HCT116 (cell line): Measurements from ENCODE around the gene CES4A. TPM values are rescaled to one million over a fixed set of nuclear protein-coding genes. Genes with fewer than 3 reads are reported as not detected.

Experiments
- ATAC-seq: fragments of 200-7000 bp; cut with Tn5 transposase; 2 replicates; pipeline ENCODE4 v1.9.1; 2020; ENCODE audit warnings: mild to moderate bottlenecking, moderate library complexity
- BruUV-seq: library from RNA; stranded (reverse); fragments of 400-500 nt; replicated peaks from 2 replicates; lab custom pipeline; 2021; lab: Mats Ljungman, UMichigan
- CTCF ChIA-PET: fragments of 300-600 bp; sonication (Branson Sonifier 250); formaldehyde crosslinking; loops from one replicate; lab custom pipeline; 2021; ENCODE audit warnings: antibody characterized with exemption; lab: Charles Lee
- POLR2A ChIA-PET: fragments of 300-600, 350-600 bp; sonication (Branson Sonifier 250); formaldehyde crosslinking; loops from one replicate; lab custom pipeline; 2021; ENCODE audit warnings: antibody characterized with exemption; lab: Charles Lee
- RAD21 ChIA-PET, 2 experiments: fragments of 300-600 bp; sonication (Branson Sonifier 250); formaldehyde crosslinking; loops; one replicate each; lab custom pipeline; 2023; ENCODE audit warnings: low total read pairs in 2 of 2; ENCODE audit not compliant: uncharacterized antibody in 2 of 2, unreplicated experiment in 2 of 2, low non-redundant PET in 1 of 2; lab: Charles Lee
- DNase-seq: peaks from one replicate; pipeline ENCODE4 v3.0.0-alpha.2; 2010; ENCODE audit warnings: low read depth, low spot score
- H2AFZ ChIP-seq: fragments of 200-600 bp; shearing (Covaris generic), sonication (generic); 2 replicates; pipeline ENCODE4 v1.6.1; 2017; ENCODE audit warnings: low read depth, mixed run types, mixed read lengths, antibody characterized with exemption, low read length; ENCODE audit not compliant: poor library complexity, severe bottlenecking
- H3K27ac ChIP-seq: 2 replicates; pipeline ENCODE4 v1.5.1; 2012; ENCODE audit warnings: low read depth, low read length
- H3K27me3 ChIP-seq: fragments of 200-600 bp; sonication (generic); 2 replicates; pipeline ENCODE4 v1.6.1; 2016; ENCODE audit warnings: mixed run types, low read length, mixed read lengths; ENCODE audit not compliant: insufficient read depth
- H3K36me3 ChIP-seq, 2 experiments: fragments of 200-500 bp in 1 of 2; fragments of 200-600 bp in 1 of 2; sonication (Bioruptor generic) in 1 of 2; sonication (generic) in 1 of 2; 2 replicates each; pipeline versions ENCODE4 v1.5.1 to v1.6.1; 2014 to 2016; ENCODE audit warnings: low read length in 2 of 2, inconsistent platforms in 1 of 2, mixed read lengths in 1 of 2, mixed run types in 1 of 2; ENCODE audit not compliant: insufficient read depth in 2 of 2, control insufficient read depth in 1 of 2
- H3K4me1 ChIP-seq, 2 experiments: fragments of 200-600 bp in 1 of 2; sonication (generic) in 1 of 2; 2 replicates each; pipeline versions ENCODE4 v1.5.1 to v1.6.1; 2012 to 2017; ENCODE audit warnings: low read length in 2 of 2, inconsistent platforms in 1 of 2, mild to moderate bottlenecking in 1 of 2, mixed read lengths in 1 of 2, mixed run types in 1 of 2, moderate library complexity in 1 of 2; ENCODE audit not compliant: insufficient read depth in 2 of 2, control insufficient read depth in 1 of 2
- H3K4me2 ChIP-seq: fragments of 200-600 bp; sonication (generic); 2 replicates; pipeline ENCODE4 v1.6.1; 2017; ENCODE audit warnings: mixed run types, low read length, mixed read lengths
- H3K4me3 ChIP-seq, 2 experiments: fragments of 200-600 bp in 1 of 2; sonication (generic) in 1 of 2; replicated peaks in 1 of 2; 2 replicates each; pipeline ENCODE4 v1.5.1; 2011 to 2016; ENCODE audit warnings: low read length in 2 of 2, control low read depth in 1 of 2, low read depth in 1 of 2, mild to moderate bottlenecking in 1 of 2, mixed read lengths in 1 of 2, mixed run types in 1 of 2
- H3K79me2 ChIP-seq: fragments of 200-600 bp; sonication (generic); 2 replicates; pipeline ENCODE4 v1.6.1; 2017; ENCODE audit warnings: mild to moderate bottlenecking, mixed run types, low read length, moderate library complexity, mixed read lengths; ENCODE audit not compliant: insufficient read depth
- H3K9ac ChIP-seq: fragments of 200-600 bp; sonication (generic); 2 replicates; pipeline ENCODE4 v1.6.1; 2016; ENCODE audit warnings: low read length, mixed read lengths
- H3K9me2 ChIP-seq: fragments of 200-600 bp; sonication (generic), shearing (Covaris generic); 2 replicates; pipeline ENCODE4 v1.6.1; 2017; ENCODE audit warnings: mixed run types, mild to moderate bottlenecking, moderate library complexity; ENCODE audit not compliant: insufficient read depth
- H3K9me3 ChIP-seq, 2 experiments: fragments of 200-500 bp in 1 of 2; fragments of 200-600 bp in 1 of 2; sonication (Bioruptor generic) in 1 of 2; sonication (generic) in 1 of 2; 2 replicates each; pipeline ENCODE4 v1.6.1; 2014 to 2017; ENCODE audit warnings: low read length in 2 of 2, mixed read lengths in 2 of 2, inconsistent platforms in 1 of 2, low read depth in 1 of 2, mild to moderate bottlenecking in 1 of 2, mixed run types in 1 of 2, moderate library complexity in 1 of 2; ENCODE audit not compliant: control insufficient read depth in 1 of 2, insufficient read depth in 1 of 2
- H4K20me1 ChIP-seq: fragments of 200-600 bp; sonication (generic), shearing (Covaris generic); 2 replicates; pipeline ENCODE4 v1.6.1; 2017; ENCODE audit warnings: mixed run types, mild to moderate bottlenecking, moderate library complexity; ENCODE audit not compliant: insufficient read depth
- CBX3 ChIP-seq: IDR thresholded peaks from 2 replicates; pipeline ENCODE4 v1.6.1; 2012; ENCODE audit warnings: low read depth
- CEBPB ChIP-seq: IDR thresholded peaks from 2 replicates; pipeline ENCODE4 v1.6.1; 2012; ENCODE audit warnings: low read depth
- EGR1 ChIP-seq: IDR thresholded peaks from 2 replicates; pipeline ENCODE4 v1.6.1; 2012; ENCODE audit warnings: low read depth
- ELF1 ChIP-seq: IDR thresholded peaks from 2 replicates; pipeline ENCODE4 v1.6.1; 2012; ENCODE audit warnings: low read depth, borderline replicate concordance
- EZH2 ChIP-seq: fragments of 200-600 bp; sonication (generic); IDR thresholded peaks from 2 replicates; pipeline ENCODE4 v1.6.1; 2017; ENCODE audit warnings: antibody characterized with exemption, mixed run types
- JUND ChIP-seq: IDR thresholded peaks from 2 replicates; pipeline ENCODE4 v1.6.1; 2012
- POLR2A ChIP-seq: IDR thresholded peaks from 2 replicates; pipeline ENCODE4 v1.7.0; 2011; ENCODE audit warnings: borderline replicate concordance; ENCODE audit not compliant: insufficient read depth, insufficient read length; ENCODE audit errors: extremely low read depth
- RAD21 ChIP-seq: IDR thresholded peaks from 2 replicates; pipeline ENCODE4 v1.6.1; 2012; ENCODE audit warnings: low read depth, mild to moderate bottlenecking
- SIN3A ChIP-seq: IDR thresholded peaks from 2 replicates; pipeline ENCODE4 v1.6.1; 2012; ENCODE audit warnings: low read depth
- SP1 ChIP-seq: IDR thresholded peaks from 2 replicates; pipeline ENCODE4 v1.6.1; 2012; ENCODE audit warnings: low read depth
- SRF ChIP-seq: IDR thresholded peaks from 2 replicates; pipeline ENCODE4 v1.6.1; 2012; ENCODE audit warnings: low read depth
- TCF7L2 ChIP-seq: IDR thresholded peaks from 2 replicates; pipeline ENCODE4 v1.7.0; 2011; ENCODE audit warnings: borderline replicate concordance, inconsistent platforms; ENCODE audit not compliant: insufficient read depth, insufficient read length; ENCODE audit errors: extremely low read depth
- YY1 ChIP-seq: IDR thresholded peaks from 2 replicates; pipeline ENCODE4 v1.6.1; 2011; ENCODE audit warnings: low read length, low read depth, moderate library complexity, mild to moderate bottlenecking; ENCODE audit not compliant: insufficient replicate concordance; ENCODE audit errors: extremely low read depth
- ZFX ChIP-seq: fragments of 450-650 bp; IDR thresholded peaks from 2 replicates; pipeline ENCODE4 v1.6.1; 2017
- ZNF274 ChIP-seq: fragments of 200-500 bp; sonication (Bioruptor generic); IDR thresholded peaks from 2 replicates; pipeline ENCODE4 v1.6.1; 2014; ENCODE audit warnings: mild to moderate bottlenecking, low read depth, low read length, inconsistent platforms
- intact Hi-C: fragments of 100-400 bp; cut with micrococcal nuclease; formaldehyde crosslinking; loops from 2 replicates; pipeline ENCODE4 v1.10.0; 2022
- total RNA-seq: library from RNA; stranded (reverse); gene quantifications from one replicate; pipeline ENCODE4 v1.2.1, GENCODE V29; 2021; ENCODE audit not compliant: unreplicated experiment
- TF ChIP-seq, protein P1 (sequence below): IDR thresholded peaks from 2 replicates; pipeline ENCODE4 v1.6.1; 2011; ENCODE audit warnings: mild to moderate bottlenecking, low read length, moderate library complexity; ENCODE audit not compliant: insufficient replicate concordance; ENCODE audit errors: extremely low read depth
- TF ChIP-seq, protein P2 (sequence below): IDR thresholded peaks from 2 replicates; pipeline ENCODE4 v1.6.1; 2012
- TF ChIP-seq, protein P3 (sequence below), 3 experiments: fragments of 200-600 bp in 1 of 3; sonication (generic) in 1 of 3; IDR thresholded peaks in 2 of 3; conservative IDR thresholded peaks in 1 of 3; 2 replicates each; pipeline ENCODE4 v1.5.1; 2012 to 2017; ENCODE audit warnings: low read depth in 2 of 3, low read length in 2 of 3, antibody characterized with exemption in 1 of 3, borderline replicate concordance in 1 of 3, control low read depth in 1 of 3, mild to moderate bottlenecking in 1 of 3, mixed read lengths in 1 of 3, mixed run types in 1 of 3, moderate library complexity in 1 of 3; ENCODE audit not compliant: insufficient read depth in 1 of 3
- TF ChIP-seq, protein P4 (sequence below): IDR thresholded peaks from 2 replicates; pipeline ENCODE4 v1.6.1; 2012; ENCODE audit warnings: low read depth
- TF ChIP-seq, protein P5 (sequence below): IDR thresholded peaks from 2 replicates; pipeline ENCODE4 v1.6.1; 2012

CES4A gene
- total RNA-seq, 1 experiment from 2014 or later = not detected

DNA sequence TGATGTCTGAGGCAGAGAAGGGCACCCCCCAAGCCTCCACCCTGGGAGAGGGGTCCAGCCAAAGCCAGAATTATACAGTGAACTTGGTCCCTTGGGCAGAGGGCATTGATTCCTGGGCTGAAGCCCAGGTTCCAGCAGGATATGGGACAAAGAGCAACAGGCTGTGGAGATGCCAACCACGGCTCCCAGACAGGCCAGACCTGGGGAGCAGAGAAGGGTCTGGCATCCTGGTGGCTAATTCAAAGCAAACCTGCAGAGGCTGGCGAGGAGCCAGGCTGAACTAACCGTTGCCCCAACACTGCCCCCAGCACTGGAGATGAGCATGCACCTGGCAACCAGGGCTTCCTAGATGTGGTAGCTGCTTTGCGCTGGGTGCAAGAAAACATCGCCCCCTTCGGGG is 24.3 kb upstream of the CES4A start:
- ChIA-PET CTCF (no interaction called here), RAD21 (no interaction called here), POLR2A (no interaction called here)
- DNase-seq (no peak), ATAC-seq (no peak)
- H3K9me2 ChIP-seq = no peaks in the 10 kb centered on the region
- BruUV-seq = no TSS peak
- H3K27ac ChIP-seq = no peak overlapping the region
- H3K27me3 ChIP-seq = no peaks in the 10 kb centered on the region
- TF ChIP-seq CBX3 (no peak), TCF7L2 (no peak), YY1 (no peak), CEBPB (no peak), SIN3A (no peak), ELF1 (no peak), EGR1 (no peak), JUND (no peak), RAD21 (no peak), ZFX (no peak), SP1 (no peak), POLR2A (no peak), ZNF274 (no peak), SRF (no peak), EZH2 (no peak)
- TF ChIP-seq, protein P1, sequence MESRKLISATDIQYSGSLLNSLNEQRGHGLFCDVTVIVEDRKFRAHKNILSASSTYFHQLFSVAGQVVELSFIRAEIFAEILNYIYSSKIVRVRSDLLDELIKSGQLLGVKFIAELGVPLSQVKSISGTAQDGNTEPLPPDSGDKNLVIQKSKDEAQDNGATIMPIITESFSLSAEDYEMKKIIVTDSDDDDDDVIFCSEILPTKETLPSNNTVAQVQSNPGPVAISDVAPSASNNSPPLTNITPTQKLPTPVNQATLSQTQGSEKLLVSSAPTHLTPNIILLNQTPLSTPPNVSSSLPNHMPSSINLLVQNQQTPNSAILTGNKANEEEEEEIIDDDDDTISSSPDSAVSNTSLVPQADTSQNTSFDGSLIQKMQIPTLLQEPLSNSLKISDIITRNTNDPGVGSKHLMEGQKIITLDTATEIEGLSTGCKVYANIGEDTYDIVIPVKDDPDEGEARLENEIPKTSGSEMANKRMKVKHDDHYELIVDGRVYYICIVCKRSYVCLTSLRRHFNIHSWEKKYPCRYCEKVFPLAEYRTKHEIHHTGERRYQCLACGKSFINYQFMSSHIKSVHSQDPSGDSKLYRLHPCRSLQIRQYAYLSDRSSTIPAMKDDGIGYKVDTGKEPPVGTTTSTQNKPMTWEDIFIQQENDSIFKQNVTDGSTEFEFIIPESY = no peak
- TF ChIP-seq, protein P2, sequence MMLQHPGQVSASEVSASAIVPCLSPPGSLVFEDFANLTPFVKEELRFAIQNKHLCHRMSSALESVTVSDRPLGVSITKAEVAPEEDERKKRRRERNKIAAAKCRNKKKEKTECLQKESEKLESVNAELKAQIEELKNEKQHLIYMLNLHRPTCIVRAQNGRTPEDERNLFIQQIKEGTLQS = no peak
- TF ChIP-seq, protein P3, sequence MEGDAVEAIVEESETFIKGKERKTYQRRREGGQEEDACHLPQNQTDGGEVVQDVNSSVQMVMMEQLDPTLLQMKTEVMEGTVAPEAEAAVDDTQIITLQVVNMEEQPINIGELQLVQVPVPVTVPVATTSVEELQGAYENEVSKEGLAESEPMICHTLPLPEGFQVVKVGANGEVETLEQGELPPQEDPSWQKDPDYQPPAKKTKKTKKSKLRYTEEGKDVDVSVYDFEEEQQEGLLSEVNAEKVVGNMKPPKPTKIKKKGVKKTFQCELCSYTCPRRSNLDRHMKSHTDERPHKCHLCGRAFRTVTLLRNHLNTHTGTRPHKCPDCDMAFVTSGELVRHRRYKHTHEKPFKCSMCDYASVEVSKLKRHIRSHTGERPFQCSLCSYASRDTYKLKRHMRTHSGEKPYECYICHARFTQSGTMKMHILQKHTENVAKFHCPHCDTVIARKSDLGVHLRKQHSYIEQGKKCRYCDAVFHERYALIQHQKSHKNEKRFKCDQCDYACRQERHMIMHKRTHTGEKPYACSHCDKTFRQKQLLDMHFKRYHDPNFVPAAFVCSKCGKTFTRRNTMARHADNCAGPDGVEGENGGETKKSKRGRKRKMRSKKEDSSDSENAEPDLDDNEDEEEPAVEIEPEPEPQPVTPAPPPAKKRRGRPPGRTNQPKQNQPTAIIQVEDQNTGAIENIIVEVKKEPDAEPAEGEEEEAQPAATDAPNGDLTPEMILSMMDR (IDR thresholded peaks at IDR 0.05 in 2 of 3, conservative IDR thresholded peaks at IDR 0.05 in 1 of 3; ENCODE audit: borderline replicate concordance in 1 of 3, insufficient read depth in 1 of 3, low read depth in 2 of 3, low read length in 2 of 3) = no peak
- TF ChIP-seq, protein P4, sequence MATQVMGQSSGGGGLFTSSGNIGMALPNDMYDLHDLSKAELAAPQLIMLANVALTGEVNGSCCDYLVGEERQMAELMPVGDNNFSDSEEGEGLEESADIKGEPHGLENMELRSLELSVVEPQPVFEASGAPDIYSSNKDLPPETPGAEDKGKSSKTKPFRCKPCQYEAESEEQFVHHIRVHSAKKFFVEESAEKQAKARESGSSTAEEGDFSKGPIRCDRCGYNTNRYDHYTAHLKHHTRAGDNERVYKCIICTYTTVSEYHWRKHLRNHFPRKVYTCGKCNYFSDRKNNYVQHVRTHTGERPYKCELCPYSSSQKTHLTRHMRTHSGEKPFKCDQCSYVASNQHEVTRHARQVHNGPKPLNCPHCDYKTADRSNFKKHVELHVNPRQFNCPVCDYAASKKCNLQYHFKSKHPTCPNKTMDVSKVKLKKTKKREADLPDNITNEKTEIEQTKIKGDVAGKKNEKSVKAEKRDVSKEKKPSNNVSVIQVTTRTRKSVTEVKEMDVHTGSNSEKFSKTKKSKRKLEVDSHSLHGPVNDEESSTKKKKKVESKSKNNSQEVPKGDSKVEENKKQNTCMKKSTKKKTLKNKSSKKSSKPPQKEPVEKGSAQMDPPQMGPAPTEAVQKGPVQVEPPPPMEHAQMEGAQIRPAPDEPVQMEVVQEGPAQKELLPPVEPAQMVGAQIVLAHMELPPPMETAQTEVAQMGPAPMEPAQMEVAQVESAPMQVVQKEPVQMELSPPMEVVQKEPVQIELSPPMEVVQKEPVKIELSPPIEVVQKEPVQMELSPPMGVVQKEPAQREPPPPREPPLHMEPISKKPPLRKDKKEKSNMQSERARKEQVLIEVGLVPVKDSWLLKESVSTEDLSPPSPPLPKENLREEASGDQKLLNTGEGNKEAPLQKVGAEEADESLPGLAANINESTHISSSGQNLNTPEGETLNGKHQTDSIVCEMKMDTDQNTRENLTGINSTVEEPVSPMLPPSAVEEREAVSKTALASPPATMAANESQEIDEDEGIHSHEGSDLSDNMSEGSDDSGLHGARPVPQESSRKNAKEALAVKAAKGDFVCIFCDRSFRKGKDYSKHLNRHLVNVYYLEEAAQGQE = no peak
- TF ChIP-seq, protein P5, sequence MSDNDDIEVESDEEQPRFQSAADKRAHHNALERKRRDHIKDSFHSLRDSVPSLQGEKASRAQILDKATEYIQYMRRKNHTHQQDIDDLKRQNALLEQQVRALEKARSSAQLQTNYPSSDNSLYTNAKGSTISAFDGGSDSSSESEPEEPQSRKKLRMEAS = no peak
- H3K79me2 ChIP-seq = no peaks in the 10 kb centered on the region
- H4K20me1 ChIP-seq = no peaks in the 10 kb centered on the region
- H3K4me1 ChIP-seq = peaks cover 14 to 26% of the 10 kb centered on the region in 2 experiments
- intact Hi-C loops = no loop called here
- no peak overlapping the region for H3K9ac ChIP-seq
- no peaks in the 10 kb centered on the region for H3K36me3 ChIP-seq
- H3K4me2 ChIP-seq = no peak overlapping the region
- H3K4me3 ChIP-seq = no peak overlapping the region
- no peaks in the 10 kb centered on the region for H3K9me3 ChIP-seq
- H2AFZ ChIP-seq = no peak overlapping the region
